ENCODE results near the gene SERPINB5.

GRCh38 chr18:63464434-63464833 lies 12.3 kb upstream of the SERPINB5 start:
- TF ChIP-seq CTCF (IDR thresholded peaks at IDR 0.05) (no peak), EZH2 (IDR thresholded peaks at IDR 0.05) (no peak)

All from neural progenitor cell (in vitro differentiated cells).